Measurements from ENCODE around the gene GPR25. TPM values are rescaled to one million over a fixed set of nuclear protein-coding genes. Genes with fewer than 3 reads are reported as not detected.
A peak's percentile ranks its signal among the peaks of the same experiment; 100 is the strongest.

GPR25 gene
- polyA plus RNA-seq, 1 donor, result 0.16 TPM

GRCh38 chr1:200887036-200887435, 14.3 kb downstream of the GPR25 start:
- Histone ChIP-seq H3K27ac (ENCODE audit: low read length) (no peak overlapping the region), H3K36me3 (ENCODE audit: control insufficient read depth, insufficient read depth, low read length) (no peaks in the 10 kb centered on the region), H3K4me3 (ENCODE audit: low read length) (no peak overlapping the region), H3K9me3 (ENCODE audit: control insufficient read depth, low read depth, low read length) (no peaks in the 10 kb centered on the region), H3K4me1 (ENCODE audit: control insufficient read depth, insufficient read depth, low read length) (peaks cover 17% of the 10 kb centered on the region), H3K27me3 (ENCODE audit: control insufficient read depth, insufficient read depth, low read length) (no peaks in the 10 kb centered on the region)
- WGBS (ENCODE audit: insufficient coverage, low lambda C conversion rate), result no CpG with 5 or more reads among the region's 11 CpGs
- DNase-seq, result no peak

GRCh38 chr1:200887772-200888348, 15.1 kb downstream of the GPR25 start:
- WGBS (ENCODE audit: insufficient coverage, low lambda C conversion rate), result 88% methylated on average over 1 of the region's 9 CpGs
- H3K4me1 ChIP-seq (ENCODE audit: control insufficient read depth, insufficient read depth, low read length), result peaks cover 22% of the 10 kb centered on the region

GRCh38 chr1:200888349-200888838, 15.6 kb downstream of the GPR25 start:
- WGBS (ENCODE audit: insufficient coverage, low lambda C conversion rate), result no CpG with 5 or more reads among the region's 7 CpGs
- no peaks in the 10 kb centered on the region for H3K36me3 ChIP-seq (ENCODE audit: control insufficient read depth, insufficient read depth, low read length)
- H3K27ac ChIP-seq (ENCODE audit: low read length), result no peak overlapping the region
- DNase-seq, result peak in 1 of 2 donors; percentile 57
- no peaks in the 10 kb centered on the region for H3K27me3 ChIP-seq (ENCODE audit: control insufficient read depth, insufficient read depth, low read length)
- H3K9me3 ChIP-seq (ENCODE audit: control insufficient read depth, low read depth, low read length), result no peaks in the 10 kb centered on the region
- H3K4me1 ChIP-seq (ENCODE audit: control insufficient read depth, insufficient read depth, low read length), result peaks cover 25% of the 10 kb centered on the region
- no peak overlapping the region for H3K4me3 ChIP-seq (ENCODE audit: low read length)

More at GRCh38 chr1:200887772-200888348, 15.1 kb downstream of the GPR25 start:
- Histone ChIP-seq H3K36me3 (ENCODE audit: control insufficient read depth, insufficient read depth, low read length) (no peaks in the 10 kb centered on the region), H3K27ac (ENCODE audit: low read length) (no peak overlapping the region), H3K4me3 (ENCODE audit: low read length) (no peak overlapping the region), H3K9me3 (ENCODE audit: control insufficient read depth, low read depth, low read length) (no peaks in the 10 kb centered on the region), H3K27me3 (ENCODE audit: control insufficient read depth, insufficient read depth, low read length) (no peaks in the 10 kb centered on the region)
- DNase-seq, result no peak

GRCh38 chr1:200889571-200889970, 16.8 kb downstream of the GPR25 start:
- no peaks in the 10 kb centered on the region for H3K9me3 ChIP-seq (ENCODE audit: control insufficient read depth, low read depth, low read length)
- H3K4me1 ChIP-seq (ENCODE audit: control insufficient read depth, insufficient read depth, low read length), result peaks cover 35% of the 10 kb centered on the region
- no peak for DNase-seq
- no CpG with 5 or more reads among the region's 2 CpGs for WGBS (ENCODE audit: insufficient coverage, low lambda C conversion rate)
- no peaks in the 10 kb centered on the region for H3K36me3 ChIP-seq (ENCODE audit: control insufficient read depth, insufficient read depth, low read length)
- no peak overlapping the region for H3K4me3 ChIP-seq (ENCODE audit: low read length)
- no peak overlapping the region for H3K27ac ChIP-seq (ENCODE audit: low read length)
- no peaks in the 10 kb centered on the region for H3K27me3 ChIP-seq (ENCODE audit: control insufficient read depth, insufficient read depth, low read length)

GRCh38 chr1:200890027-200890426, 17.2 kb downstream of the GPR25 start:
- no CpG with 5 or more reads among the region's 15 CpGs for WGBS (ENCODE audit: insufficient coverage, low lambda C conversion rate)
- peaks cover 36% of the 10 kb centered on the region for H3K4me1 ChIP-seq (ENCODE audit: control insufficient read depth, insufficient read depth, low read length)
- H3K4me3 ChIP-seq (ENCODE audit: low read length), result no peak overlapping the region
- H3K27ac ChIP-seq (ENCODE audit: low read length), result no peak overlapping the region
- H3K27me3 ChIP-seq (ENCODE audit: control insufficient read depth, insufficient read depth, low read length), result no peaks in the 10 kb centered on the region
- DNase-seq, result no peak
- no peaks in the 10 kb centered on the region for H3K9me3 ChIP-seq (ENCODE audit: control insufficient read depth, low read depth, low read length)
- no peaks in the 10 kb centered on the region for H3K36me3 ChIP-seq (ENCODE audit: control insufficient read depth, insufficient read depth, low read length)

GRCh38 chr1:200890818-200891773, 18.3 kb downstream of the GPR25 start:
- DNase-seq, result peak; percentile 47 to 86
- WGBS (ENCODE audit: insufficient coverage, low lambda C conversion rate), result 0% methylated on average over 1 of the region's 72 CpGs

GRCh38 chr1:200891774-200892157, 19.0 kb downstream of the GPR25 start:
- H3K9me3 ChIP-seq (ENCODE audit: control insufficient read depth, low read depth, low read length), result no peaks in the 10 kb centered on the region
- H3K4me1 ChIP-seq (ENCODE audit: control insufficient read depth, insufficient read depth, low read length), result peaks cover 36% of the 10 kb centered on the region
- H3K27ac ChIP-seq (ENCODE audit: low read length), result peak overlapping the region; percentile 99
- no peaks in the 10 kb centered on the region for H3K36me3 ChIP-seq (ENCODE audit: control insufficient read depth, insufficient read depth, low read length)
- no peak for DNase-seq
- peak overlapping the region; percentile 66 for H3K4me3 ChIP-seq (ENCODE audit: low read length)
- H3K27me3 ChIP-seq (ENCODE audit: control insufficient read depth, insufficient read depth, low read length), result no peaks in the 10 kb centered on the region
- WGBS (ENCODE audit: insufficient coverage, low lambda C conversion rate), result 0% methylated on average over 1 of the region's 8 CpGs

More at GRCh38 chr1:200890818-200891773, 18.3 kb downstream of the GPR25 start:
- H3K27me3 ChIP-seq (ENCODE audit: control insufficient read depth, insufficient read depth, low read length), result no peaks in the 10 kb centered on the region
- H3K27ac ChIP-seq (ENCODE audit: low read length), result peak overlapping the region; percentile 99
- H3K9me3 ChIP-seq (ENCODE audit: control insufficient read depth, low read depth, low read length), result no peaks in the 10 kb centered on the region
- H3K4me3 ChIP-seq (ENCODE audit: low read length), result peak overlapping the region; percentile 66
- no peaks in the 10 kb centered on the region for H3K36me3 ChIP-seq (ENCODE audit: control insufficient read depth, insufficient read depth, low read length)
- peaks cover 36% of the 10 kb centered on the region for H3K4me1 ChIP-seq (ENCODE audit: control insufficient read depth, insufficient read depth, low read length)

GRCh38 chr1:200892546-200892945, 19.8 kb downstream of the GPR25 start:
- Histone ChIP-seq H3K4me3 (ENCODE audit: low read length) (peak overlapping the region; percentile 66), H3K36me3 (ENCODE audit: control insufficient read depth, insufficient read depth, low read length) (no peaks in the 10 kb centered on the region), H3K27ac (ENCODE audit: low read length) (peak overlapping the region; percentile 99), H3K4me1 (ENCODE audit: control insufficient read depth, insufficient read depth, low read length) (peaks cover 40% of the 10 kb centered on the region), H3K27me3 (ENCODE audit: control insufficient read depth, insufficient read depth, low read length) (no peaks in the 10 kb centered on the region), H3K9me3 (ENCODE audit: control insufficient read depth, low read depth, low read length) (no peaks in the 10 kb centered on the region)
- no CpG with 5 or more reads among the region's 4 CpGs for WGBS (ENCODE audit: insufficient coverage, low lambda C conversion rate)
- peak in 1 of 2 donors; percentile 43 for DNase-seq

- H3K9me3 ChIP-seq (ENCODE audit: control insufficient read depth, low read depth, low read length), result no peaks in the 10 kb centered on the region
- H3K27me3 ChIP-seq (ENCODE audit: control insufficient read depth, insufficient read depth, low read length), result no peaks in the 10 kb centered on the region
- peaks cover 44% of the 10 kb centered on the region for H3K4me1 ChIP-seq (ENCODE audit: control insufficient read depth, insufficient read depth, low read length)
- H3K27ac ChIP-seq (ENCODE audit: low read length), result peak overlapping the region; percentile 99
- H3K36me3 ChIP-seq (ENCODE audit: control insufficient read depth, insufficient read depth, low read length), result peaks cover 4% of the 10 kb centered on the region
- DNase-seq, result peak in 1 of 2 donors; percentile 42
- H3K4me3 ChIP-seq (ENCODE audit: low read length), result peak overlapping the region; percentile 94
Measured at GRCh38 chr1:200892958-200893357, 20.2 kb downstream of the GPR25 start.

GRCh38 chr1:200893411-200893901, 20.7 kb downstream of the GPR25 start:
- Histone ChIP-seq H3K9me3 (ENCODE audit: control insufficient read depth, low read depth, low read length) (no peaks in the 10 kb centered on the region), H3K27ac (ENCODE audit: low read length) (peak overlapping the region; percentile 99), H3K36me3 (ENCODE audit: control insufficient read depth, insufficient read depth, low read length) (peaks cover 9% of the 10 kb centered on the region), H3K27me3 (ENCODE audit: control insufficient read depth, insufficient read depth, low read length) (no peaks in the 10 kb centered on the region), H3K4me1 (ENCODE audit: control insufficient read depth, insufficient read depth, low read length) (peaks cover 44% of the 10 kb centered on the region), H3K4me3 (ENCODE audit: low read length) (peak overlapping the region; percentile 94)
- peak; percentile 69 to 81 for DNase-seq
- no CpG with 5 or more reads among the region's 6 CpGs for WGBS (ENCODE audit: insufficient coverage, low lambda C conversion rate)

Data from large intestine (tissue), 3 donors.